HG03159 (cell line): ENCODE results near the gene NFKBIL1.
"Not testable (repeated sequence)": the region's sequence is repeated elsewhere in the genome, so short reads cannot be mapped to it uniquely, and the experiment has no call there.

ENCODE experiments used
- ATAC-seq: cut with Tn5 transposase; IDR thresholded peaks from one replicate; pipeline ENCODE4 v1.9.1; 2021; ENCODE audit warnings: mild to moderate bottlenecking, moderate library complexity; ENCODE audit not compliant: unreplicated experiment

NFKBIL1 gene

GRCh38 chr6:31546958-31547726, at the start of gene NFKBIL1:
NFKBIL1 (plus strand) TSS chr6:31547608; CDS start chr6:31547695, 87 bp downstream.
- peak; percentile 60 for ATAC-seq

- ATAC-seq = no peak
These were observed 48.7 kb upstream of the NFKBIL1 start for GRCh38 chr6:31498748-31499147.

- not testable (repeated sequence) for ATAC-seq
These were observed 47.8 kb upstream of the NFKBIL1 start for GRCh38 chr6:31499648-31500047.

- ATAC-seq = no peak
These were observed 44.8 kb upstream of the NFKBIL1 start for GRCh38 chr6:31502586-31502985.

- not testable (repeated sequence) for ATAC-seq
These were observed 38.4 kb upstream of the NFKBIL1 start for GRCh38 chr6:31509036-31509435.

GRCh38 chr6:31510007-31510406, 37.4 kb upstream of the NFKBIL1 start:
- no peak for ATAC-seq

GRCh38 chr6:31513456-31514165, 33.8 kb upstream of the NFKBIL1 start:
- no peak for ATAC-seq

GRCh38 chr6:31521835-31522234, 25.6 kb upstream of the NFKBIL1 start:
- ATAC-seq = no peak

- no peak for ATAC-seq
These were observed 21.9 kb upstream of the NFKBIL1 start for GRCh38 chr6:31525553-31525931.

- ATAC-seq = no peak
These were observed 21.3 kb upstream of the NFKBIL1 start for GRCh38 chr6:31525932-31526591.

- no peak for ATAC-seq
These were observed 19.1 kb upstream of the NFKBIL1 start for GRCh38 chr6:31528307-31528777.

GRCh38 chr6:31528821-31529328, 18.5 kb upstream of the NFKBIL1 start, which contains the start of gene MCCD1:
MCCD1 (plus strand) TSS chr6:31528962; CDS start chr6:31529015, 53 bp downstream.
- no peak for ATAC-seq

- no peak for ATAC-seq
These were observed 17.9 kb upstream of the NFKBIL1 start for GRCh38 chr6:31529329-31530150.

GRCh38 chr6:31530659-31531058, 16.7 kb upstream of the NFKBIL1 start:
- no peak for ATAC-seq

- no peak for ATAC-seq
These were observed 16.2 kb upstream of the NFKBIL1 start for GRCh38 chr6:31531162-31531561.

GRCh38 chr6:31531771-31532643, 15.4 kb upstream of the NFKBIL1 start:
- no peak for ATAC-seq

- no peak for ATAC-seq
These were observed 14.6 kb upstream of the NFKBIL1 start for GRCh38 chr6:31532644-31533454.

GRCh38 chr6:31533455-31533841, 14.0 kb upstream of the NFKBIL1 start:
- ATAC-seq = no peak

GRCh38 chr6:31534011-31534410, 13.4 kb upstream of the NFKBIL1 start:
- ATAC-seq = no peak
